GM23338 (cell line): ENCODE results near the gene PRRX1. TPM values are rescaled to one million over a fixed set of nuclear protein-coding genes. Genes with fewer than 3 reads are reported as not detected.

Experiments
- ATAC-seq: fragments of 200-7000 bp; cut with Tn5 transposase; 3 replicates; pipeline ENCODE4 v1.9.1; 2020
- DNase-seq: peaks from one replicate; pipeline ENCODE4 v3.0.0-alpha.2; 2015; ENCODE audit warnings: low spot score
- H2AFZ ChIP-seq: fragments of 200-600 bp; sonication (generic); 2 replicates; pipeline ENCODE4 v1.8.0; 2016; ENCODE audit warnings: antibody characterized with exemption, mild to moderate bottlenecking, moderate library complexity
- H3F3A ChIP-seq: fragments of 200-600 bp; sonication (generic); replicated peaks from 2 replicates; pipeline ENCODE4 v1.8.0; 2017; ENCODE audit warnings: antibody characterized with exemption, mixed run types, low read depth
- H3K27ac ChIP-seq: fragments of 200-600 bp; sonication (generic); 2 replicates; pipeline ENCODE4 v1.6.1; 2016; ENCODE audit warnings: low read depth
- H3K27me3 ChIP-seq: fragments of 200-600 bp; sonication (generic); 2 replicates; pipeline ENCODE4 v1.8.0; 2016; ENCODE audit warnings: mild to moderate bottlenecking, mixed run types, moderate library complexity; ENCODE audit not compliant: insufficient read depth
- H3K36me3 ChIP-seq: fragments of 200-600 bp; sonication (generic); 2 replicates; pipeline ENCODE4 v1.8.0; 2016; ENCODE audit warnings: mild to moderate bottlenecking; ENCODE audit not compliant: insufficient read depth
- H3K4me1 ChIP-seq: fragments of 200-600 bp; sonication (generic); 2 replicates; pipeline ENCODE4 v1.8.0; 2016; ENCODE audit warnings: mild to moderate bottlenecking, moderate library complexity; ENCODE audit not compliant: insufficient read depth
- H3K4me2 ChIP-seq: fragments of 200-600 bp; sonication (generic); 2 replicates; pipeline ENCODE4 v1.7.1; 2017; ENCODE audit warnings: mixed run types
- H3K4me3 ChIP-seq: fragments of 200-600 bp; sonication (generic); 2 replicates; pipeline ENCODE4 v1.6.1; 2016; ENCODE audit warnings: mixed run types
- H3K79me2 ChIP-seq: fragments of 200-600 bp; sonication (generic); replicated peaks from 2 replicates; pipeline ENCODE4 v1.8.0; 2017; ENCODE audit warnings: mild to moderate bottlenecking; ENCODE audit not compliant: insufficient read depth
- H3K9me2 ChIP-seq: fragments of 200-600 bp; sonication (generic); 2 replicates; pipeline ENCODE4 v1.8.0; 2017; ENCODE audit not compliant: insufficient read depth
- H4K20me1 ChIP-seq: fragments of 200-600 bp; sonication (generic); replicated peaks from 2 replicates; pipeline ENCODE4 v1.8.0; 2017; ENCODE audit warnings: mild to moderate bottlenecking; ENCODE audit not compliant: insufficient read depth
- H3K27ac Mint-ChIP-seq: 2 replicates; pipeline ENCODE4 v1.8.0; 2020; ENCODE audit warnings: inconsistent platforms, mild to moderate bottlenecking, moderate library complexity, mixed read lengths
- H3K27me3 Mint-ChIP-seq: 3 replicates; pipeline ENCODE4 v1.8.0; 2022; ENCODE audit warnings: low read depth, mild to moderate bottlenecking, moderate library complexity, mixed read lengths, inconsistent platforms; ENCODE audit not compliant: insufficient read depth, poor library complexity
- H3K36me3 Mint-ChIP-seq: 3 replicates; pipeline ENCODE4 v1.8.0; 2021; ENCODE audit warnings: low read depth, mild to moderate bottlenecking, inconsistent platforms, moderate library complexity, mixed read lengths
- H3K4me1 Mint-ChIP-seq: 3 replicates; pipeline ENCODE4 v1.8.0; 2020; ENCODE audit warnings: mild to moderate bottlenecking, inconsistent platforms, mixed read lengths
- H3K4me3 Mint-ChIP-seq: 3 replicates; pipeline ENCODE4 v1.8.0; 2021; ENCODE audit warnings: moderate library complexity, mild to moderate bottlenecking, inconsistent platforms, mixed read lengths
- H3K9me3 Mint-ChIP-seq: 3 replicates; pipeline ENCODE4 v1.8.0; 2020; ENCODE audit warnings: moderate library complexity, mild to moderate bottlenecking, inconsistent platforms, mixed read lengths
- CREB1 ChIP-seq: fragments of 250-450 bp; sonication (Bioruptor Pico); IDR thresholded peaks from 2 replicates; pipeline ENCODE4 v1.5.0; 2020; ENCODE audit warnings: low read depth, mild to moderate bottlenecking, moderate library complexity
- CTCF ChIP-seq, 2 experiments: fragments of 200-600 bp in 1 of 2; sonication (generic) in 1 of 2; conservative IDR thresholded peaks; 2 replicates each; pipeline versions ENCODE4 v1.5.1 to v1.6.1; 2016 to 2017; ENCODE audit warnings: antibody characterized with exemption in 2 of 2, low read depth in 2 of 2, mild to moderate bottlenecking in 2 of 2, moderate library complexity in 1 of 2
- EZH2 ChIP-seq: fragments of 200-600 bp; sonication (generic); IDR thresholded peaks from one replicate; pipeline ENCODE4 v1.8.0; 2017; ENCODE audit warnings: antibody characterized with exemption, mild to moderate bottlenecking, low read depth; ENCODE audit not compliant: unreplicated experiment
- EZH2phosphoT487 ChIP-seq: fragments of 200-600 bp; sonication (generic); IDR thresholded peaks from one replicate; pipeline ENCODE4 v1.8.1; 2018; ENCODE audit warnings: antibody characterized with exemption; ENCODE audit not compliant: unreplicated experiment
- JUNB ChIP-seq: IDR thresholded peaks from one replicate; pipeline ENCODE4 v1.6.1; 2016; ENCODE audit warnings: antibody characterized with exemption; ENCODE audit not compliant: unreplicated experiment
- NANOG ChIP-seq: IDR thresholded peaks from 2 replicates; pipeline ENCODE4 v1.6.1; 2016; ENCODE audit warnings: antibody characterized with exemption, borderline replicate concordance
- POLR2AphosphoS5 ChIP-seq: IDR thresholded peaks from 2 replicates; pipeline ENCODE4 v1.6.1; 2016; ENCODE audit warnings: antibody characterized with exemption, low read depth
- REST ChIP-seq: IDR thresholded peaks from one replicate; pipeline ENCODE4 v1.6.1; 2018; ENCODE audit warnings: antibody characterized with exemption; ENCODE audit not compliant: unreplicated experiment
- STAT1 ChIP-seq: IDR thresholded peaks from one replicate; pipeline ENCODE4 v1.6.1; 2016; ENCODE audit warnings: antibody characterized with exemption; ENCODE audit not compliant: unreplicated experiment
- ZNF114 ChIP-seq: fragments of 250-450 bp; sonication (Bioruptor Pico); IDR thresholded peaks from 2 replicates; pipeline ENCODE4 v1.5.0; 2020; ENCODE audit warnings: mild to moderate bottlenecking, moderate library complexity
- ZNF331 ChIP-seq: fragments of 250-450 bp; sonication (Bioruptor Pico); IDR thresholded peaks from 2 replicates; pipeline ENCODE4 v1.5.0; 2020; ENCODE audit warnings: low read depth, mild to moderate bottlenecking, moderate library complexity
- polyA plus RNA-seq: library from polyadenylated mRNA; unstranded; fragments of >200 nt; fragmentation: Nextera tagmentation; extraction: Ambion mirVana; gene quantifications from 2 replicates; pipeline ENCODE4 v1.2.1, GENCODE V29; 2016
- total RNA-seq: library from RNA; depleted of rRNA; stranded (reverse); fragments of >200 nt; shearing (Covaris generic); gene quantifications from 2 replicates; pipeline ENCODE4 v1.2.3, GENCODE V29; 2014
- TF ChIP-seq, protein P1 (sequence below): IDR thresholded peaks from 2 replicates; pipeline ENCODE4 v1.6.1; 2016; ENCODE audit warnings: antibody characterized with exemption
- TF ChIP-seq, protein P2 (sequence below): fragments of 250-450 bp; sonication (Bioruptor Pico); IDR thresholded peaks from 2 replicates; pipeline ENCODE4 v1.5.0; 2020; ENCODE audit warnings: mild to moderate bottlenecking, moderate library complexity

PRRX1 gene
- total and polyA plus RNA-seq, 2 experiments from 2014 or later: 0.58 TPM; not detected in 1

GRCh38 chr1:170776252-170776651 lies 112.3 kb downstream of the PRRX1 start:
- no peaks in the 10 kb centered on the region for H3K79me2 ChIP-seq
- no peak overlapping the region for H3K4me2 ChIP-seq
- H3K27ac Mint-ChIP-seq: no peak overlapping the region
- no peak overlapping the region for H3K4me3 Mint-ChIP-seq
- H3K36me3 Mint-ChIP-seq: no peaks in the 10 kb centered on the region
- no peaks in the 10 kb centered on the region for H3K9me2 ChIP-seq
- DNase-seq: no peak
- no peaks in the 10 kb centered on the region for H3K36me3 ChIP-seq
- H3K27me3 Mint-ChIP-seq: no peaks in the 10 kb centered on the region
- no peaks in the 10 kb centered on the region for H4K20me1 ChIP-seq
- no peaks in the 10 kb centered on the region for H3K27me3 ChIP-seq
- no peaks in the 10 kb centered on the region for H3K4me1 ChIP-seq
- no peak overlapping the region for H3K4me3 ChIP-seq
- H3K9me3 Mint-ChIP-seq: no peaks in the 10 kb centered on the region
- H2AFZ ChIP-seq: no peak overlapping the region
- no peak for ATAC-seq
- TF ChIP-seq, protein P1, sequence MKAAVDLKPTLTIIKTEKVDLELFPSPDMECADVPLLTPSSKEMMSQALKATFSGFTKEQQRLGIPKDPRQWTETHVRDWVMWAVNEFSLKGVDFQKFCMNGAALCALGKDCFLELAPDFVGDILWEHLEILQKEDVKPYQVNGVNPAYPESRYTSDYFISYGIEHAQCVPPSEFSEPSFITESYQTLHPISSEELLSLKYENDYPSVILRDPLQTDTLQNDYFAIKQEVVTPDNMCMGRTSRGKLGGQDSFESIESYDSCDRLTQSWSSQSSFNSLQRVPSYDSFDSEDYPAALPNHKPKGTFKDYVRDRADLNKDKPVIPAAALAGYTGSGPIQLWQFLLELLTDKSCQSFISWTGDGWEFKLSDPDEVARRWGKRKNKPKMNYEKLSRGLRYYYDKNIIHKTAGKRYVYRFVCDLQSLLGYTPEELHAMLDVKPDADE: no peak
- TF ChIP-seq STAT1: no peak
- TF ChIP-seq, protein P2, sequence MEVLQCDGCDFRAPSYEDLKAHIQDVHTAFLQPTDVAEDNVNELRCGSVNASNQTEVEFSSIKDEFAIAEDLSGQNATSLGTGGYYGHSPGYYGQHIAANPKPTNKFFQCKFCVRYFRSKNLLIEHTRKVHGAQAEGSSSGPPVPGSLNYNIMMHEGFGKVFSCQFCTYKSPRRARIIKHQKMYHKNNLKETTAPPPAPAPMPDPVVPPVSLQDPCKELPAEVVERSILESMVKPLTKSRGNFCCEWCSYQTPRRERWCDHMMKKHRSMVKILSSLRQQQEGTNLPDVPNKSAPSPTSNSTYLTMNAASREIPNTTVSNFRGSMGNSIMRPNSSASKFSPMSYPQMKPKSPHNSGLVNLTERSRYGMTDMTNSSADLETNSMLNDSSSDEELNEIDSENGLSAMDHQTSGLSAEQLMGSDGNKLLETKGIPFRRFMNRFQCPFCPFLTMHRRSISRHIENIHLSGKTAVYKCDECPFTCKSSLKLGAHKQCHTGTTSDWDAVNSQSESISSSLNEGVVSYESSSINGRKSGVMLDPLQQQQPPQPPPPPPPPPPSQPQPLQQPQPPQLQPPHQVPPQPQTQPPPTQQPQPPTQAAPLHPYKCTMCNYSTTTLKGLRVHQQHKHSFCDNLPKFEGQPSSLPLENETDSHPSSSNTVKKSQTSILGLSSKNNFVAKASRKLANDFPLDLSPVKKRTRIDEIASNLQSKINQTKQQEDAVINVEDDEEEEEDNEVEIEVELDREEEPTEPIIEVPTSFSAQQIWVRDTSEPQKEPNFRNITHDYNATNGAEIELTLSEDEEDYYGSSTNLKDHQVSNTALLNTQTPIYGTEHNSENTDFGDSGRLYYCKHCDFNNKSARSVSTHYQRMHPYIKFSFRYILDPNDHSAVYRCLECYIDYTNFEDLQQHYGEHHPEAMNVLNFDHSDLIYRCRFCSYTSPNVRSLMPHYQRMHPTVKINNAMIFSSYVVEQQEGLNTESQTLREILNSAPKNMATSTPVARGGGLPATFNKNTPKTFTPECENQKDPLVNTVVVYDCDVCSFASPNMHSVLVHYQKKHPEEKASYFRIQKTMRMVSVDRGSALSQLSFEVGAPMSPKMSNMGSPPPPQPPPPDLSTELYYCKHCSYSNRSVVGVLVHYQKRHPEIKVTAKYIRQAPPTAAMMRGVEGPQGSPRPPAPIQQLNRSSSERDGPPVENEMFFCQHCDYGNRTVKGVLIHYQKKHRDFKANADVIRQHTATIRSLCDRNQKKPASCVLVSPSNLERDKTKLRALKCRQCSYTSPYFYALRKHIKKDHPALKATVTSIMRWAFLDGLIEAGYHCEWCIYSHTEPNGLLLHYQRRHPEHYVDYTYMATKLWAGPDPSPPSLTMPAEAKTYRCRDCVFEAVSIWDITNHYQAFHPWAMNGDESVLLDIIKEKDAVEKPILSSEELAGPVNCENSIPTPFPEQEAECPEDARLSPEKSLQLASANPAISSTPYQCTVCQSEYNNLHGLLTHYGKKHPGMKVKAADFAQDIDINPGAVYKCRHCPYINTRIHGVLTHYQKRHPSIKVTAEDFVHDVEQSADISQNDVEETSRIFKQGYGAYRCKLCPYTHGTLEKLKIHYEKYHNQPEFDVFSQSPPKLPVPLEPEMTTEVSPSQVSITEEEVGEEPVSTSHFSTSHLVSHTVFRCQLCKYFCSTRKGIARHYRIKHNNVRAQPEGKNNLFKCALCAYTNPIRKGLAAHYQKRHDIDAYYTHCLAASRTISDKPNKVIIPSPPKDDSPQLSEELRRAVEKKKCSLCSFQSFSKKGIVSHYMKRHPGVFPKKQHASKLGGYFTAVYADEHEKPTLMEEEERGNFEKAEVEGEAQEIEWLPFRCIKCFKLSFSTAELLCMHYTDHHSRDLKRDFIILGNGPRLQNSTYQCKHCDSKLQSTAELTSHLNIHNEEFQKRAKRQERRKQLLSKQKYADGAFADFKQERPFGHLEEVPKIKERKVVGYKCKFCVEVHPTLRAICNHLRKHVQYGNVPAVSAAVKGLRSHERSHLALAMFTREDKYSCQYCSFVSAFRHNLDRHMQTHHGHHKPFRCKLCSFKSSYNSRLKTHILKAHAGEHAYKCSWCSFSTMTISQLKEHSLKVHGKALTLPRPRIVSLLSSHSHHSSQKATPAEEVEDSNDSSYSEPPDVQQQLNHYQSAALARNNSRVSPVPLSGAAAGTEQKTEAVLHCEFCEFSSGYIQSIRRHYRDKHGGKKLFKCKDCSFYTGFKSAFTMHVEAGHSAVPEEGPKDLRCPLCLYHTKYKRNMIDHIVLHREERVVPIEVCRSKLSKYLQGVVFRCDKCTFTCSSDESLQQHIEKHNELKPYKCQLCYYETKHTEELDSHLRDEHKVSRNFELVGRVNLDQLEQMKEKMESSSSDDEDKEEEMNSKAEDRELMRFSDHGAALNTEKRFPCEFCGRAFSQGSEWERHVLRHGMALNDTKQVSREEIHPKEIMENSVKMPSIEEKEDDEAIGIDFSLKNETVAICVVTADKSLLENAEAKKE: no peak
- no peak for TF ChIP-seq JUNB
- no peak for TF ChIP-seq EZH2phosphoT487
- no peak for TF ChIP-seq ZNF331 (CRISPR knock-in tag)
- TF ChIP-seq REST: no peak
- no peak for TF ChIP-seq NANOG
- TF ChIP-seq CTCF (conservative IDR thresholded peaks at IDR 0.05; ENCODE audit: low read depth in 2 of 2): no peak
- no peak for TF ChIP-seq EZH2
- TF ChIP-seq POLR2AphosphoS5: no peak
- TF ChIP-seq CREB1: no peak
- no peak for TF ChIP-seq ZNF114 (CRISPR knock-in tag)
- no peak overlapping the region for H3K27ac ChIP-seq
- no peaks in the 10 kb centered on the region for H3F3A ChIP-seq
- H3K4me1 Mint-ChIP-seq: no peaks in the 10 kb centered on the region
